NCI-H2171 treated with DMSO at 0.1 percent for 48 hours (cell line): ENCODE measurements around the gene METTL23.
"Not testable (repeated sequence)": the region's sequence is repeated elsewhere in the genome, so short reads cannot be mapped to it uniquely, and the experiment has no call there.

ENCODE experiments used
- DNase-seq: peaks from one replicate; lab custom pipeline; 2025; lab: John Stamatoyannopoulos, UW

Gene METTL23

DNA sequence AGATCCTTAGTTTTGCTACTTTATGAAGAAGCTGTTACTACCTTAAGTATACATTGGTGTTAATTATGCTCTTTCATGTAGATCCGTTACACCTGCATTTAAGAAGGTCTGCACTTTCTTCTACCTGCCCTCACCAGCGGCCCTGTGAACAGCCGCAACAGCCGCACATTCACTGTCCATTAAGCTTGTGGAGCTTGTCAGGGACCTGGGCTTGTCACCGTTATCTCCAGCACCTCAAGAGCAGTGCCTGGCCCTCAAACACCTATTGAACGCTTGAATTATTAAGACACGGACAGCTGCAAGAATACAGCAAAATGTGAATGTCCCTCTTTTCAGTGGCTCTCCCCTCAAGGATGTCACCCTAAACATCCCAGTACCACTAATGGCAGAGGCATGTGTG, 12.9 kb upstream of the METTL23 start:
- DNase-seq: no peak

- no peak for DNase-seq
Measured at GRCh38 chr17:76714336-76714735, 12.3 kb upstream of the METTL23 start.

DNA sequence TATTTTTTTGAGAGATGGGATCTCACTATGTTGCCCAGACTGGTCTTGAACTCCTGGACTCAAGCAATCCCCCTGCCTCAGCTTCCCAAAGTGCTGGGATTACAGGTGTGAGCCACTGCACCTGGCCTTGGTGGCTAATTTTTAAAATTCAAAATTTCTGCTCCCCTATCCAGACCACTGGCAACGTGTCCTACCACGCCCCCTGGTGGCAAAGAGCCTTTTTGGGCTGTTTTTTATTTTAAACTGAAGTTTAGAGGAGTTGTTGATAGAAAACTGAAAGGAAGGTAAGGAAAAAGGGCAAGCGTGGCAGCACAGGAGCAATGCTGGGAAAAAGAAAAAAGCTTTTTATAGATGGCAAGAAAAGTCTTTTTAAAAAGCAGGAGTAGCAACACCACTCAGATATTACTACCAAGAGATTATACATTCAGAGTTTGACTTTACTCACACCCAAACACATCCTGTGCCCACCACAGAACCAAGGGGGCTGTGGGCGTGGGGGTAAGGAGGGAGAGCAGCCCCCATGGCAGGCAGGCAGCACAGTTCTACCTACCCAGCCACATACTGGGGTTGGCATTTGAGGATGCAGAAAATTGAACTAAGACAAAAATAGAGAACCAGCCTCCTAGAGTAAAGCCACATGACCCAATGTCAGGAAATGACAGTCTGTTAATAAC, 11.7 kb upstream of the METTL23 start:
- DNase-seq: peak; percentile 38

DNA sequence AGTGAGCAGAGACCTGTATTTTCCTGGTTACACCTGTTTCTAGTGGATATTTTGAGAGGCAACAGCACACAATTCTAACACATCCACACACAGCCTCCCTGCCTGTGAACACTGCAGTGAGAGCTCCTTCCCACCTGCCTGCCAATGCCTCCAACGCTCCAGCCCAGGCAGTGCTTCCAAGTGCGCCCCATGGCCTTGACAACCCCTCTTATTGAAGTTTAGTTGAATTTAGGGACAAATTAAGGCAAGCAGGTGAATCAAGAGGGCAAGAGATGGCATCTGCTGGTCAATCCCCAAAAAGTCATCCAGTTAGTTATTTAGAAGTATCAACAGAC, 11.2 kb upstream of the METTL23 start:
- no peak for DNase-seq

DNA sequence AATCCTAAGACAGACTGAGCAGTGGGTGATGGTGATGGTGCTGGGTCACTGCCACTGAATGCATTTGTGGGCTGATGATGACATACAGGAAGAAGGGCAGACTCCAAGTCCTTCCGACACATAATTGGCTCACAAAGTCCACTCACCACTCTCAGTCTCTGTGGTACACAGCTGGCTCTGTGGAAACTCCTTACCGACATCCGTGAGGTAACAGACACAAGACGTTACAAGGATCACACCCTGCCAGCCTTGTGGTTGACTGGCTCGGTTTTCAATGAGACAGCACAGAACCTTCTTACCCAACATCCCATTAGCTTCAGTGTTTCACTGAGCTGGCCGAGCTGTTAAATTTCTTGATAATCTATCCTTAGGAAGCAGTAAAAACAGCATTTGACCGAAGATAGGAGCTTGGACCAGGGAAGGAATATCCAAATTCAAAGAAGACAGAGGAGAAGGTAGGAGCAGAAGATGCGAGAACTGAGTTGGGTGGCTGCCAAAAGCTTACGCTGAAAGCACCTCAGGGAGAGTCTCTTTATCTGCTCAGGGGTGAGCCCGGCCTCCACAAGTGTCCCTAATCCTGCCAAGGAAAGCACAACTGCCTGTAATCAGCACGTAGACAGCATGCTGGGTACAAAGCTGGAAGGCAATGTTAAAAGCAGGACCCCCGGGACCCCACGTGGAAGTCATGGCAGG, 10.3 kb upstream of the METTL23 start:
- DNase-seq: no peak

DNA sequence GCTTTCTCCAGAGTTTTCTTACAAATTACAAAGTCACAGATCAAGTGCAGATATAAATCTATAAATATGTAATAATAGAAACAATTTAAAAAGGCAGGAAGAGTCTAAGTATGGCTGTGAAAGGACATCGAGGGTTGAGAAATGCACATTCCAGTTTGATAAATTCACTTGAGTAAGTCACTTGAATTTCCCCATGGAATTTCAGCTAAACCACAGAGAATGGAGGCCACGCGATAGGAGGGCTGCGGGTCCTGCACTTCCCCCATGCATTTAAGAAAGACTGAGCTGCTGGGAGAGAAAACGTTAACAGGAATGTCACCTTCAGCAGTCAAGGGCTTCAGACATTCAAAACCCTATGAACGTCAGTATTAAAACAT, 9.8 kb upstream of the METTL23 start:
- DNase-seq: no peak

- DNase-seq: no peak
Measured at GRCh38 chr17:76718516-76718915, 8.1 kb upstream of the METTL23 start.

GRCh38 chr17:76720211-76720610, 6.4 kb upstream of the METTL23 start:
- DNase-seq: no peak

GRCh38 chr17:76720941-76721340, 5.7 kb upstream of the METTL23 start:
- DNase-seq: no peak

- DNase-seq: no peak
Measured at GRCh38 chr17:76721463-76721862, 5.2 kb upstream of the METTL23 start.

- no peak for DNase-seq
Measured at GRCh38 chr17:76722279-76722678, 4.4 kb upstream of the METTL23 start.

DNA sequence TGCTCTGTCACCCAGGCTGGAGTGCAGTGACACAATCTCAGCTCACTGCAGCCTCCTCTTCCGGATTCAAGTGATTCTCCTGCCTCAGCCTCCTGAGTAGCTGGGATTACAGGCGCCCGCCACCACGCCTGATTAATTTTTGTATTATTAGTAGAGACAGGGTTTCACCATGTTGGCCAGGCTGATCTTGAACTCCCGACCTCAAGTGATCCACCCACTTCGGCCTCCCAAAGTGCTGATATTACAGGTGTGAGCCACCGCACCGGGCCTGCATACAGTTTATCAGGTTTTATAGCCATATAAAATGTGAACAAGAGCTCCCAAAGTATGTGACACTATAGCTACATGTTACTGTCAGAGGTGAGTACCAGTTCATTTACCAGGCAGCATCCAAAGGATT, 3.7 kb upstream of the METTL23 start:
- not testable (repeated sequence) for DNase-seq

GRCh38 chr17:76723812-76724211, 2.8 kb upstream of the METTL23 start:
- no peak for DNase-seq

- peak; percentile 25 for DNase-seq
Measured at GRCh38 chr17:76725580-76726230, 934 bp upstream of the METTL23 start.

DNA sequence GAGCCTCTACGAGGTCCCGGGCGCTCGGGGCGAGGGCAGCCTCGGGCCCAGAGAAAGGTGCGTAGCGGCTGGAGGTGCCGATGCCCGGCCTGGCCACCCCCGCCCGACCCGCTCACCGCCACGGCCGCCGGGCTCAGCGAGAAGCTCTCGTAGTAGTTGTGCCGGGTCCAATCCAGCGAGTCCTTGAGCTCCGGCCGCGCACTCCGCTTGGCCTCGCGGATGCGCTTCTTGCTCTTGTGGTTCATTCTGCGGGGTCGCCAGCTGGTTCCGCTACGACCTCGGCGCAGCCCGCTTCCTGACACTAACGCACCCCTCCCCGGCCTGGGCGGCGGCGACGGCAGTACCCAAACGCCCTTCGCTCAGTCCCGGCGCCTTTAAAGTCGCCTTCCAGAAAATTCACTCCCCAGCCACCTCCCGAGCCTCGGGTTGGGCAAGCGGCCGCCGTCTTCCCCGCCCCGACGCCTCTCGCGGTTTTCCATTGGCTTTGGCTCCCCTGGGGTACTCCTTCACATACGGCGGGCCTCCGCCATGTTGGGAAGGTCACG, 336 bp upstream of the METTL23 start, which contains the start of gene JMJD6:
TSS of gene JMJD6 (minus strand) at position 376 of the 545 bp plus-strand sequence. CDS start at position 245, 131 bp downstream.
- DNase-seq: peak; percentile 97

DNA sequence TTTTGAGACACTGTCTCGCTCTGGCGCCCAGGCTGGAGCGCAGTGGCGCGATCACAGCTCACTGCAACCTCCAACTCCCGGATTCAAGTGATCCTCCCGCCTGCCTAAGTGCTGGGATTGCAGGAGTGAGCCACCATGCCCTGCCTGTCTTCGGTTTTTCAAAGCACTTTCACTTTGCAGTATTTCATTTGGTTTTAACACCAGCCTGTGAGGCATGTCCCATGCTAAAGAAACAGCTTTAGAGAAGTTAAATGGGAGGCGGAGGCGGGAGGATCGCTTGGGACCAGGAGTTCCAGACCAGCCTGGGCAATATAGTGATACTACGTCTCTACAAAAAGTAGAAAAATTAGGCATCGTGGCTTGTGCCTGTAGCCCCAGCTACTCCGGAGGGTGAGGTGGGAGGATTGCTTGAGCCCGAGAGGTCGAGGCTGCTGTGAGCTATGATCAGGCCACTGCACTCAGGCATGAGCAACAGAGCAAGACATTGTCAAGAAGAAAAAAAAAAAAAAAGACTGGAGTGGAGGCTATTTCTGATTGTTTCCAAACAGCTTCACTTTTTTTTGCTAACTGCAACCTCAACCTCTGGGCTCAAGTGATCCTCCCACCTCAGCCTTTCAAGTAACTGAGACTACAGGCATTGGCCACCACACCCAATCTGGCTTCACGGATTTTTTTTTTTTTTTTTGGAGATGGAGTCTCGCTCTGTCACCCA, 1.3 kb downstream of the METTL23 start:
- DNase-seq: no peak

GRCh38 chr17:76731800-76732733, 5.4 kb downstream of the METTL23 start:
- DNase-seq: not testable (repeated sequence)

GRCh38 chr17:76732734-76733617, 6.3 kb downstream of the METTL23 start:
- DNase-seq: no peak

GRCh38 chr17:76733618-76733957, 6.9 kb downstream of the METTL23 start:
- no peak for DNase-seq

DNA sequence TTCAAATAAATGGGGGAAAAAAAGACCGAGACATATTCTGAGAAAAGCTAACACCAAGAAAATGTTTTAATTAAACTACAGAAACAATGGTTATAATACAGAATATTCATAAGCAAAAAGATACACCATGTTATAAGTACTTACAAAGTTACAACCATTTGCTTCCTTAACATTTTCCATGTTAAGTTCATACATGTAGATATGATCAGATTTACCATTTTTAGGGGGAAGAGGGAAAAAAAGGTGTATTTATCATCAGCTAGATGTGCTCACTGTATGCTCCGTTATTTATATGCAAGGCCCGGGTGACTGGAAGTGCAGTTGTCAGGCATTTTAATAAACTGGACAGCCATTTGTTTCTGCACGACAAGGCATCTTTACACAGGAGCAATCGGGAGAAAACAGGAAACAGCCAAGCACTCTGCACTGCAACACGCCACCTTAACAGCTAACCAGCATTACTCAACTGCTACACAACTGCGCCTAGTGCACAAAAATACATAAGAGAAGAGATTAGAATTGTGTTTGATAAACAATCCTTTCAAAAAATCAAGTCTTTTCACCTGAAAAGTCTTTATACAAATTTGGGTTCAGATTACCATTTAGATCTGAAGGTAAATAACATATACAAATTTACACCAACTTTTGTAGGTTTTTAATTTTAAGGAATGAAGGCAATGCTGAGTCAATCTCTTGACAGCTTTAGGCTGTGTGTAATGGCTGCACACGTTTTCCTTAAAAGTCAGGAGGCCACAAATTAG, 7.6 kb downstream of the METTL23 start:
- DNase-seq: no peak
